Measurements from ENCODE around the gene TMEM243.
"Not testable (repeated sequence)": the region's sequence is repeated elsewhere in the genome, so short reads cannot be mapped to it uniquely, and the experiment has no call there.

TMEM243 gene

GRCh38 chr7:87219545-87220025, at the start of gene TMEM243:
TSS of gene TMEM243 (minus strand) at chr7:87219732. CDS start at chr7:87219503, 229 bp downstream.
- peak; percentile 5 to 34 for DNase-seq

GRCh38 chr7:87267239-87267900, 47.8 kb upstream of the TMEM243 start:
- no peak for DNase-seq

- DNase-seq = no peak
Measured at GRCh38 chr7:87263537-87263936, 44.0 kb upstream of the TMEM243 start.

- DNase-seq = no peak
Measured at GRCh38 chr7:87253589-87254087, 34.1 kb upstream of the TMEM243 start.

- not testable (repeated sequence) for DNase-seq
Measured at GRCh38 chr7:87245671-87246070, 26.1 kb upstream of the TMEM243 start.

GRCh38 chr7:87238464-87239051, 19.0 kb upstream of the TMEM243 start:
- DNase-seq = not testable (repeated sequence)

GRCh38 chr7:87234949-87235348, 15.4 kb upstream of the TMEM243 start:
- no peak for DNase-seq

- DNase-seq = peak; percentile 34 to 79
Measured at GRCh38 chr7:87231711-87232110, 12.2 kb upstream of the TMEM243 start.

GRCh38 chr7:87231258-87231657, 11.7 kb upstream of the TMEM243 start:
- DNase-seq = peak; percentile 63 to 90

GRCh38 chr7:87226495-87226894, 7.0 kb upstream of the TMEM243 start:
- no peak for DNase-seq

- no peak for DNase-seq
Measured at GRCh38 chr7:87225696-87226095, 6.2 kb upstream of the TMEM243 start.

- no peak for DNase-seq
Measured at GRCh38 chr7:87223666-87224065, 4.1 kb upstream of the TMEM243 start.

GRCh38 chr7:87220734-87221215, 1.2 kb upstream of the TMEM243 start:
- no peak for DNase-seq

GRCh38 chr7:87220026-87220733, 648 bp upstream of the TMEM243 start:
- peak; percentile 57 to 71 for DNase-seq

GRCh38 chr7:87218796-87219544, 562 bp downstream of the TMEM243 start:
- DNase-seq = no peak

- DNase-seq = no peak
Measured at GRCh38 chr7:87217983-87218653, 1.4 kb downstream of the TMEM243 start.

GRCh38 chr7:87216701-87217508, 2.6 kb downstream of the TMEM243 start:
- no peak for DNase-seq

- no peak for DNase-seq
Measured at GRCh38 chr7:87215046-87215445, 4.5 kb downstream of the TMEM243 start.

- DNase-seq = no peak
Measured at GRCh38 chr7:87213811-87214210, 5.7 kb downstream of the TMEM243 start.

GRCh38 chr7:87213252-87213651, 6.3 kb downstream of the TMEM243 start:
- DNase-seq = no peak

- DNase-seq = no peak
Measured at GRCh38 chr7:87212498-87212897, 7.0 kb downstream of the TMEM243 start.

Data from NCI-H446 (cell line).